NCI-H526 treated with DMSO at 0.1 percent for 48 hours (cell line): Measurements from ENCODE around the gene TNFRSF25.

Source experiments
- DNase-seq: peaks from one replicate; lab custom pipeline; 2025; lab: John Stamatoyannopoulos, UW

The TNFRSF25 gene

GRCh38 chr1:6466023-6466422, at the start of gene TNFRSF25:
TNFRSF25 (minus strand) TSS chr1:6466173; CDS start chr1:6466107, 66 bp downstream.
- DNase-seq = peak; percentile 56

- no peak for DNase-seq
Measured at GRCh38 chr1:6515771-6516170, 49.8 kb upstream of the TNFRSF25 start.

GRCh38 chr1:6513320-6513801, 47.4 kb upstream of the TNFRSF25 start:
- DNase-seq = no peak

- DNase-seq = no peak
Measured at GRCh38 chr1:6512908-6513280, 46.9 kb upstream of the TNFRSF25 start.

- DNase-seq = no peak
Measured at GRCh38 chr1:6512245-6512907, 46.4 kb upstream of the TNFRSF25 start.

GRCh38 chr1:6511561-6512244, 45.7 kb upstream of the TNFRSF25 start:
- DNase-seq = no peak

- DNase-seq = no peak
Measured at GRCh38 chr1:6511056-6511455, 45.1 kb upstream of the TNFRSF25 start.

GRCh38 chr1:6510493-6510892, 44.5 kb upstream of the TNFRSF25 start:
- DNase-seq = no peak

GRCh38 chr1:6509919-6510291, 43.9 kb upstream of the TNFRSF25 start:
- no peak for DNase-seq

GRCh38 chr1:6509220-6509918, 43.4 kb upstream of the TNFRSF25 start:
- no peak for DNase-seq

- no peak for DNase-seq
Measured at GRCh38 chr1:6508816-6509189, 42.8 kb upstream of the TNFRSF25 start.

- no peak for DNase-seq
Measured at GRCh38 chr1:6508154-6508815, 42.3 kb upstream of the TNFRSF25 start.

- DNase-seq = no peak
Measured at GRCh38 chr1:6507461-6507911, 41.5 kb upstream of the TNFRSF25 start.

- no peak for DNase-seq
Measured at GRCh38 chr1:6507037-6507428, 41.1 kb upstream of the TNFRSF25 start.

- no peak for DNase-seq
Measured at GRCh38 chr1:6506210-6507036, 40.5 kb upstream of the TNFRSF25 start.

GRCh38 chr1:6505367-6506209, 39.6 kb upstream of the TNFRSF25 start:
- no peak for DNase-seq

GRCh38 chr1:6504887-6505286, 38.9 kb upstream of the TNFRSF25 start:
- no peak for DNase-seq

- no peak for DNase-seq
Measured at GRCh38 chr1:6503884-6504602, 38.1 kb upstream of the TNFRSF25 start.

- no peak for DNase-seq
Measured at GRCh38 chr1:6502000-6502891, 36.3 kb upstream of the TNFRSF25 start.
